HG03103 (cell line): ENCODE results near the gene TAS1R2.

Source experiments
- ATAC-seq: cut with Tn5 transposase; IDR thresholded peaks from one replicate; pipeline ENCODE4 v1.9.1; 2021; ENCODE audit warnings: low read depth; ENCODE audit not compliant: unreplicated experiment

The TAS1R2 gene

DNA sequence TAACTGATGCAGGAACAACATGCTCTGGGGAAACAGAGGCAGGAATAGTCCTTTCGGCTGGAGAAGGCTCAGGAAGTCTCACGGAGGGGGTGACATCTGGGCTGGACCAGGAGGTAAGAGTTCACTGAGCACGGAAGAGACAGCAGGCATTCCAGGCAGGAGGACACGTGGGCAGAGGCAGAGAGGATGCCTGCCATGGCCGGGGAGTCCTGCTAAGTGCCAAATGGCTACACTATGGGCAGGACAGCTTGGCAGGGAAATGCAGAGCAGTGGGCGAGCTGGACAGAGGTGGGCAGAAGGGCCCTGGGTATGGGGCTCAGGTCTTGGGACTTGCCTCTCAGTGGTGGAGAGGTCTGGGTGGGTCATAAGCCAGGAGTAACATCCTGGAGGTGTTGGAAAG lies 25.3 kb upstream of the TAS1R2 start:
- ATAC-seq: no peak

- no peak for ATAC-seq
These were observed 24.9 kb upstream of the TAS1R2 start for GRCh38 chr1:18884419-18884717.

- no peak for ATAC-seq
These were observed 24.4 kb upstream of the TAS1R2 start for GRCh38 chr1:18883636-18884418.

- no peak for ATAC-seq
These were observed 23.6 kb upstream of the TAS1R2 start for GRCh38 chr1:18883079-18883478.

- no peak for ATAC-seq
These were observed 23.0 kb upstream of the TAS1R2 start for GRCh38 chr1:18882486-18882885.

- no peak for ATAC-seq
These were observed 22.4 kb upstream of the TAS1R2 start for GRCh38 chr1:18881642-18882431.

GRCh38 chr1:18881164-18881563 lies 21.7 kb upstream of the TAS1R2 start:
- ATAC-seq: no peak

- no peak for ATAC-seq
These were observed 21.1 kb upstream of the TAS1R2 start for GRCh38 chr1:18880585-18880984.

DNA sequence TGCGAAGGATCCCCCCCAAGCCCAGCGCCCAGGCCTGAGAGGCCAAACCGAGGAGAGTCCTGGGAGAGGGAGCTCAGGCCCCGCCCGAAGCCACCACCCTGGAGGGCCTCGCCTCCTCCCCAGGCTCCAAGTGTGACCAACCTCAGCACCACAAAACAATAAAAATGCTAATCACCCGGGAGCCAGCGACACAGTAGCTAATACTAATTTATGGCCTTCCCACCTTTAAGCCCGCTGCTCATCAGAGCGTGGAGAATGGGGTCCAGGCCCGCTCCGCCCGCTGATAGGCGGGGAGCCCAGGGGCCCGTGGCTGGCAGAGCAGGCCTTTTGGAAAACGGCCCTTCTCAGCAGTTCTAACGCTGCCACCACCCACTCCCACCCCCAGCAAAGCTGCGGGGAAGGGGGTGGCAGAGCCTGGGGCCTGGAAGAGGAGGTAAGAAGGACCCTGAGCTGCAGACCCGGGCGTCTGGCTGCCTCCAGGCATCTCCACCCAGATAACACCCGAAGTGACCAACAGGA lies 20.4 kb upstream of the TAS1R2 start:
- ATAC-seq: no peak

GRCh38 chr1:18879215-18879790 lies 19.8 kb upstream of the TAS1R2 start:
- ATAC-seq: no peak

- ATAC-seq: no peak
These were observed 19.2 kb upstream of the TAS1R2 start for GRCh38 chr1:18878538-18879214.

DNA sequence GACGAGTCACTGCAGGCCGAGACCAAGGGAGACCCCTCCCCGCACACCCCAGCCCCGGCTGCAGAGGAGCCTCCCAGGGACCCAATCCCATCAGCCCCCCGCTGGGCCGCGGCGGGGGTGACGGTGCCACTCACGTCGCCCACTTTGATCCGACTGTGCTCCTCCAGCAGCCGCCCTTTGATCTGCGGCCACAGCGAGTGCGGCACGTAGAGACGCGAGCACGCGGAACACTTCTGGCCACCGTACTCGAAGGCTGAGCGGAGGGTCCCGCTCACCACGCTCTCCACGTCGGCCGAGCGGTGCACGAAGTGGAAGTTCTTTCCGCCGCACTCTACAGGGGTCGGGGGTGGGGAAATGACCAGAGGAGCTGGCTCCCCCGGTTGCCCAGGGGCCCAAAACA lies 17.8 kb upstream of the TAS1R2 start:
- ATAC-seq: no peak

- no peak for ATAC-seq
These were observed 16.8 kb upstream of the TAS1R2 start for GRCh38 chr1:18876210-18876609.

DNA sequence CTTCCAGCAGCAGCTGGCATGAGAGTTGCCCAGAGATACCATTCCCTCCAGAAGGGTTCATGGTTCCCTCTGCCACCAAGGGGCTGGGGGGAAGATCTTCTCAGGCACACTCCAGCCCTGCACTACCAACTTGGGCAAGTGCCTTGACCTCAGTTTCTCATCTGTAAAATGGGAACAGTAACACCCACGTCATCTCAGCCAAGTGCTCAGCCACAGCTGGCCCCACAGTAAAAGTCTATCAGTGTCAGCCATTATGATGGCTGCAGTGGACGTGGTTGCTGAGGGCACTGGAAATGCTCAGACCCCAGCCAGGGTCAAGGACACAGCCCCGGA lies 16.3 kb upstream of the TAS1R2 start:
- ATAC-seq: no peak

DNA sequence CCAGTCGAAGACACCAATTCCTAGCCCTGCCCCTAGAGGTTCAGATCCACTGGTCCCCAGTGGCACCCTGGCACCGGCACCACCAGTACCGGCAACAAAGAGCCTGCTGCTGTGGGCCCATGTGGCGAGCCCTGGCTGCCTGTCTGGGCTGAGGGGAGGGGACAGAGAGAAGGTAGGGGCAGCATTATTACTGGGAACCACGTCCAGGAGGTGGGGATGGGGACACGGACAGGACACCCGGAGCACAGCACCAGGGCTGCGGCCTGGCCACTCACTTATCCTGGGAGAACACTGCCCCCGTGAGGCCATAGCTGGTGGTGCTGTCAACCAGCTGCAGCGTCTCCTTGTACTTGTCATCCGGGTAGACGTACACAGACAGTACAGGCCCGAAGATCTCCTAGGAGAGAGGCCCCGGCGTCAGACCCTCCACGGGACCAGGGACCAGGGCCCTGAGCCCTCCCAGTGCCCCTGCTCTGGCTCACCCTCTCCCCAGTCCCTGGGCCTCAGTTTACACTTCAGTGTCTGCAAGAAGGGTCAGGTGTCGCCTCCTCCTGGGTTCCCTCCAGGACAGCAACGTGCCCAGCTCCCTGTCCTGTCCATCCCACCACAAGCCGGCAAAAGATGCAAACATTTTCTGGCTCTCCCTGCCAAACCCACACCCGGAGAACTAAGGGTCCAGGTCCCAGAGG lies 15.8 kb upstream of the TAS1R2 start:
- no peak for ATAC-seq

GRCh38 chr1:18874600-18874999 lies 15.1 kb upstream of the TAS1R2 start:
- no peak for ATAC-seq

GRCh38 chr1:18874036-18874435 lies 14.6 kb upstream of the TAS1R2 start:
- ATAC-seq: no peak

DNA sequence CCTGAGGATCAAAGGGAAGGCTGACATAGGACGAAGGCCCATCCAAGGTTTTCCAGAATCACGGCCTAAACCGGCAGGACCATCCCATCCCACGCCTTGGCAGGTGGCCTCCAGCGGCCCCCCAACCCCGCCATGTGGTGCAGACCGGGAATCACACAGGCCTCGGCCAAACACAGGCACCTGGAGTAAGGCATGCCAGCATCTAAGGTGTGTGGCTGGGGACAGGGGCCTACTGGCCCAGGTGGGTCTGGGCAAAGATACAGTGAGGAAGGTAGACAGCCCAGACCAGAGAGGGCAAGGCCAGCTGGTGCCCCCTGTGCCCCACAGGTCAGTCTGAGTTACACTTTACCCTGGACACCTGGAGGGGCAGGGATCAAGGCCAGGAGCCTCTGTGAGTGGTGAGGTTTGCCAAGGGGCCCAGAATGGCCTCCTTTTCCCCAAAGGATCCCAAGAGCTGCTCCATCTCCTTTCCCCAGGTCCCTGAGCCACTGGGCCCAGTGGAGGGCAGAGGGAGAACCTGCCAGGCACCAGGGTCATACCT lies 12.7 kb upstream of the TAS1R2 start:
- ATAC-seq: no peak

DNA sequence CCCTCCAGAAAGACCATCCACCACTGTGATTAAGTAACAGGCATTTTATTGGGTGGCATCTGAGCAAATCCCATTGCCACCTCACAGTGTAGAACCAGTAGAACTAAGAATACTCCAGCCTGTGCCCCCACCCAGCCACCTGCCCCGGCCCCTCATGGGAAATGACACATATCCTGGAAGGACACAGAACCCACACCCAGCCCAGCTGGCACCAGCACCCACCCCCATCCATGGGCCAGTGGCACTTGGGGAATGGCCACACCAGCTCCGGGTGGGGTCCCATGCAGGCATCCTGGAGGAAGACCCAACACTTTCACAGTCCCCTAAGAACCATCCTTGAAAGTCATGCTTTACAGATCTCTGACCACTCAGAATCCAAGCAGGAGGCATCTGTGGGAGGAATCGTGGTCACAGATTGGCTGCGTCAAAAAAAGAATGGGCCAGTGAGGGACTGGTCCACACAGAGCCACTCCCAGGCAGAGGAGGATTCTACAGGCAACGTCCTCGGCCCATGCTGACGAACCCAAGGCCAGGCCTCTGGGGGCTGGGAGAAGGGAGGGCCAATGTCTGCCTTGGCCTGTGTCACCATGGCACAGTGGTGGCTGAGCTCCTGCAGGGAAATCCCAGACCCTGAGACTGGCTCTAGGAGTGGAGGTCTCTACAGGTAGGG lies 12.1 kb upstream of the TAS1R2 start:
- no peak for ATAC-seq

DNA sequence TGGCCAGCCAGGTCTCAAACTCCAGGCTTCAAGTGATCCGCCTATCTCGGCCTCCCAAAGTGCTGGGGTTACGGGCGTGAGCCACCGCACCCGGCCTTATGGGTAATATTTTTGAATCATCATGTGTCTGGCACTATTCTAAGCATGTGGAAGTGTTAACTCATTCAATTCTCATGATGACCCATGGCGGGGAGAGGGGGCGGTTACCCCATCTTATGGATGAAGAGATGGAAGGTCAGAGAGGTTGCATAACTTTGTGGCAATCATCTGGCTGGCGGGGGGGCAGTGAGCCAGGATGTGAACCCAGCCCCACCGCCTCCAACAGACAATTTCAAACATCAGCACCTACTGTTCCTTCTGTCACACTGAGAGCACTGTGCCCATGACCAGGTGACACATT lies 11.5 kb upstream of the TAS1R2 start:
- ATAC-seq: no peak
